ENCODE data around the gene PMEL. TPM values are rescaled to one million over a fixed set of nuclear protein-coding genes. Genes with fewer than 3 reads are reported as not detected.

Gene PMEL
- total RNA-seq, 1 experiment from 2014 or later, result 72.2 TPM

- H3K4me1 Mint-ChIP-seq, result peaks cover 9% of the 10 kb centered on the region
- no peak for TF ChIP-seq SMAD4 (CRISPR knock-in tag; IDR thresholded peaks at IDR 0.05)
- no peak for TF ChIP-seq ZMAT4 (CRISPR knock-in tag; IDR thresholded peaks at IDR 0.05)
- TF ChIP-seq ZNF138 (CRISPR knock-in tag; conservative IDR thresholded peaks at IDR 0.05), result no peak
- no peak overlapping the region for H3K27ac Mint-ChIP-seq
- H3K27me3 Mint-ChIP-seq (ENCODE audit: low read depth), result peaks cover 39% of the 10 kb centered on the region
- DNase-seq (ENCODE audit: low spot score), result no peak
- no peak overlapping the region for H3K4me3 Mint-ChIP-seq
- H3K36me3 Mint-ChIP-seq, result no peaks in the 10 kb centered on the region
- no peak for ATAC-seq
- H3K9me3 Mint-ChIP-seq, result no peaks in the 10 kb centered on the region
- ChIA-PET POLR2A (no interaction called here), CTCF (no interaction called here)
These were observed 27.9 kb downstream of the PMEL start for GRCh38 chr12:55937981-55938380.

- POLR2A ChIA-PET, result no interaction called here
- CTCF ChIA-PET, result interaction anchor here (1.0 to 2.0 kb wide), 6 partner anchors 9 to 199 kb away, joined by 3 to 8 read pairs (median 3); partner anchors contain the start of gene RAB5B
- ATAC-seq, result no peak
- peaks cover 59% of the 10 kb centered on the region for H3K27me3 Mint-ChIP-seq (ENCODE audit: low read depth)
- no peaks in the 10 kb centered on the region for H3K36me3 Mint-ChIP-seq
- H3K27ac Mint-ChIP-seq, result no peak overlapping the region
- no peaks in the 10 kb centered on the region for H3K9me3 Mint-ChIP-seq
- peak overlapping the region; percentile 46 for H3K4me3 Mint-ChIP-seq
- peak; percentile 34 for DNase-seq (ENCODE audit: low spot score)
- H3K4me1 Mint-ChIP-seq, result peaks cover 24% of the 10 kb centered on the region
- TF ChIP-seq ARID4B (CRISPR knock-in tag; IDR thresholded peaks at IDR 0.05; ENCODE audit: borderline replicate concordance) (no peak), ATF6 (CRISPR knock-in tag; IDR thresholded peaks at IDR 0.05) (no peak), TEAD4 (CRISPR knock-in tag; IDR thresholded peaks at IDR 0.05) (no peak), SP1 (CRISPR knock-in tag; conservative IDR thresholded peaks at IDR 0.05) (no peak), ESRRA (CRISPR knock-in tag; IDR thresholded peaks at IDR 0.05; ENCODE audit: borderline replicate concordance) (no peak), ZNF138 (CRISPR knock-in tag; conservative IDR thresholded peaks at IDR 0.05) (no peak)
These were observed 30.1 kb downstream of the PMEL start for GRCh38 chr12:55935738-55936151.

GRCh38 chr12:55934773-55935172 is 31.1 kb downstream of the PMEL start:
- Mint-ChIP-seq H3K27ac (no peak overlapping the region), H3K4me3 (no peak overlapping the region), H3K36me3 (no peaks in the 10 kb centered on the region), H3K4me1 (peaks cover 26% of the 10 kb centered on the region), H3K9me3 (no peaks in the 10 kb centered on the region), H3K27me3 (ENCODE audit: low read depth) (peaks cover 59% of the 10 kb centered on the region)
- ATAC-seq, result no peak
- ChIA-PET POLR2A (no interaction called here), CTCF (interaction anchor here (0.6 to 1.7 kb wide), 3 partner anchors 8 to 196 kb away, joined by 3 to 7 read pairs (median 3); no protein-coding TSS in a partner anchor)
- TF ChIP-seq ZNF219 (CRISPR knock-in tag; IDR thresholded peaks at IDR 0.05; ENCODE audit: borderline replicate concordance) (no peak), MXD4 (CRISPR knock-in tag; IDR thresholded peaks at IDR 0.05; ENCODE audit: borderline replicate concordance) (no peak), SP1 (CRISPR knock-in tag; conservative IDR thresholded peaks at IDR 0.05) (no peak)
- no peak for DNase-seq (ENCODE audit: low spot score)

All from WTC11 (cell line).